Stimulated activated CD8-positive, alpha-beta memory T cell treated with anti-CD3 and anti-CD28 coated beads, Interleukin-2, amount 100 ng/mL, for 48 hours (primary cell): ENCODE data around the gene IRX5.
A peak's percentile ranks its signal among the peaks of the same experiment; 100 is the strongest.

Experiments
- DNase-seq, 2 donors: peaks; one replicate each; pipeline ENCODE4 v3.0.0-alpha.2; 2020; ENCODE audit warnings: low read depth in 2 of 2

The IRX5 gene

DNA sequence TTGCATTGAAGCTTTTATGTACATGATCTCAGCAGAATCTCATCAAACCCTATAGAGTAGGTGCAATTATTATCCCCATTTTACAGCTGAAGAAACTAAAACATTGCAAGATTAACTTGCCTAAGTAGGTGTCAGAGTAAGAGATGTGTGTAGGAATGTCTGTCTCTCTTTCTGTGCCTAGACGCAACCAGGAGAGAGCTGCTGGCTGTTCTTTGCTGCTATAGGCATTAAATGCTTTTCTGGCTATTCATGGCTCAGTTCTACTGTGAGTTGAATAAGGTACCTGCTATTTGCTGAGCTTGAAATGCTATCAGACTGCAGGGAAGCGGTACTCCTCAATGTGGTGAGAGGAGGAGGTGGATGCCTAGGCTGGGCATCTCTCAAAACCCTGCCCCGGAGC lies 17.0 kb downstream of the IRX5 start:
- no peak for DNase-seq

GRCh38 chr16:54952195-54952594 lies 21.5 kb downstream of the IRX5 start:
- no peak for DNase-seq

- DNase-seq, result no peak
Observed at GRCh38 chr16:54953461-54953860, 22.8 kb downstream of the IRX5 start.

DNA sequence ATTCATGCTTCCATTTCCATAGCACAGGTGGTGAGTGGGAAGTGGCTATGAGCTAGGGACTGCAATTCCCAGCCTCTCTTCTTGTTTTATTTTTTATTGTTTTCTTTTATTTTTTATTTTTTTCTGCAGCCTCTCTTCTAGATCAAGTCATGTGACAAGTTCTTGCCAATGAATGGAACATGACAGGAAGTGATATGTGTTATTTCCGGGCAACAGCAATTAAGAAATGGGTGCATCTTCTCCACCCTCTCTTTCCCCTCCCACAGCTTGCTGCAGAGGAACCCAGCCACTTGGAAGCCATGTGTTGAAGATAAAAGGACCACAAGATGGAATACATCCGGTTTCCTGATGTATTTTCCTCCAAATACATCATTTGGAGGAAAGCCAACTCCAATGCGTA lies 23.6 kb downstream of the IRX5 start:
- no peak for DNase-seq

DNA sequence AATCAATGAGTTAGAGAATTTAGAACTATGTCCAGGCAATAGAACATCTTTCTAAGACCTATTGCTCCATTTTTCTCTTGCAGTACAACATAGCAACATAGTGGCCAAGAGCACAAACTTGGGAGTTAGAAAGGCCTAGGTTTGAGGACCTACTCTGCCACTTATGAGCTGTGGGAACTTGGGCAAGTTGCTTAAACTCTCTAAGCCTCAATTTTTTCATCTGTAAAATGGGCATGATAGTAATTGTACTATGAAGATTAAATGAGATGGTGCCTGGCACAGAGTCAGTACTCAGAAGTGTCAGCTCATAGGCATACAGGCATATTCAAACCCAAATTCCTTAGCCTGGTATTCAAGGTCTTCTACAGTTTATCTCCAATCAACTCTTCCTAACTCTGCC lies 25.1 kb downstream of the IRX5 start:
- no peak for DNase-seq

GRCh38 chr16:54957403-54958166 lies 26.9 kb downstream of the IRX5 start:
- peak in 1 of 2 donors; percentile 12 for DNase-seq

DNA sequence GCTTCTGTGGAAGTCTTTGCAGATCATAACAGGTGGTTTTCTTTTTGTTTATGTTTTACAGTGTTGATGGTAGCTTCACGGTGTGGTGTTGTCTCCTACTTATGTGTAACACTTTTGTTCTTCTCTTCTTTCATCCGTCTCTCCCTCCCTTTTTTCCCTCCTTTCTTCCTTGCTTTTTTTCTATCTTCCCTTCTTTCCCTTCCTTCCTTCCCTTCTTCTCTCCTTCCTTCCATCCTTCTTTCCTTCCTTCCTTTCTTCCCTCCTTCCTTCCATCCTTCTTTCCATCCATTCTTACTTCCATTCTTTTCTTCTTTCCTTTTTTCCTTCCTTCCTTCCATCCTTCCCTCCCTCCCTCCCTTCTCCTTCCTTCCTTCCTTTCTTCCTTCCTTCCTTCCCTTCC lies 31.4 kb downstream of the IRX5 start:
- no peak for DNase-seq

DNA sequence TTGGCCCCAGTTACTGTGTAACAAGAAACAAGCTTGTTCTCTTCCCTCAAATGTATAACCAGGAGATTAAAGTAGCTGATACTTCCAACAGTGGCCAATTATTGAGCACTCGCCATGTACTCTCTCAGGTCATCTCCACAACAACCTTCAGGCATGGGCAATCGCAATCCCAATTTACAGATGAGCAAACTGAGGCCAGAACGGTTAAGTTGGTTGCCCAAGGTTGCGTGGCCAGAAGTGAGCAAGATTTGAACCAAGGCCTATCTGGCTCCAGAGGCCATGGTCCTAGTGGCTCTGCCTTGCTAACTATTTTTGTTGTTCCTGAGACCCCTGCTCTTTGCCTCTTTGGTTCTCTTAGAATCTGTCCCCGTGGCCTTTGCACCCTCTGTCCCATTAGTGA lies 33.6 kb downstream of the IRX5 start:
- DNase-seq, result no peak

GRCh38 chr16:54965464-54965863 lies 34.8 kb downstream of the IRX5 start:
- DNase-seq, result no peak

GRCh38 chr16:54968011-54968410 lies 37.3 kb downstream of the IRX5 start:
- DNase-seq, result no peak

DNA sequence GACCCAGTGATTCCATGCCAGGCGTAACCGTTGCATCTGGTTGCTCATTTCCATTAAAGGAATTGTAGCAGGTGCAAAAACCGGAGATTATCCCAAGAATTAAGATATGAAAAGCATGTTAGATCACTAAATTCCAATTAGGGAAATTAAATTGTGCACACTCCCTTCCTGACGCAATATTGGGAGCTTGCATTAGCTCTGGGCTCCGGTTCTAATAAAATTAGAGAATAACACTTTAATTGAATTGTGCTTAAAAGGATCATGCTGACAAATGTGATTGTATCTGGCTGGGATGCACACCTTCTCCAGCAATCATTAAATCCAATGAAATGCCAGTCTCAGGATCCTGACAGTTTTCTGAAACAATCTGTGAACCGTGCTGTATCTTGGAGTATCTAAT lies 38.1 kb downstream of the IRX5 start:
- DNase-seq, result no peak

DNA sequence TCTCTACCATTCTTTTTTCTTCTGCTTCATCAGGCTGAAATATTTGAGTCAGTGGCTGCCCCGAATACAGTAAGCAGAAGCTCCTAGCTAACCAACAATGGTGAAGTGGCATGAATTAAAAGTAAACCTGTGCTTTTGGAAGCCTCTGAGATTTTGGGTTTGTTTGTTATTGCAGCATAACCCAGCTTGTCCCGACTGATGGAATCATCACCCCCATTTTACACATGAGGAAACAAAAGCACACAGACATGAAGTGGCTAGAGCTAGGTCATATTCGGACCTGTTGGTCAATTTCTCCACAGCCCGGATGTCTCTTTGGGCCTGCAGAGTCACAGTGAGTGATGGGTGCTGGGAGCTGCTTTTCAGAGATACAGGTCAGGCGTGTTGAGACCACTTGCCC lies 39.4 kb downstream of the IRX5 start:
- DNase-seq, result no peak

DNA sequence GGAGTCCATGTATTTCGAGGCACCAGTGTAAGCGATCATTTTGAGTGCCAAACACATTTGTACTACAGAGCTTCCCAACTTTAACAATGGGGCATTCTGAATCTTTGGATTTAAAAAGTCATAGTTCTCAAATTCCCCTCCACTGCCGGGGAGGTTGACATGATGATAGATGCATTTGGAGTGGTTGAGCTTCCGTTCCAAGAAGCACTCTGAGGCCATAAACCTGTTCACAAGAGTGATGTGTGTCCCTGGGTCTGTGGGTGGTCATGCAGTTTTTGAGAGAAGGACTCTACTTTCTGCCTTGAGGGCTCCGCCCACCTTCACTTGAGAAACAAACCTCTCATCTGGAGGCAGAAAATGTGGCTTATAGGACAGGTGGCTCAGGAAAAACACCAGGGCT lies 43.7 kb downstream of the IRX5 start:
- no peak for DNase-seq

- no peak for DNase-seq
Observed at GRCh38 chr16:54976651-54977200, 46.1 kb downstream of the IRX5 start.

DNA sequence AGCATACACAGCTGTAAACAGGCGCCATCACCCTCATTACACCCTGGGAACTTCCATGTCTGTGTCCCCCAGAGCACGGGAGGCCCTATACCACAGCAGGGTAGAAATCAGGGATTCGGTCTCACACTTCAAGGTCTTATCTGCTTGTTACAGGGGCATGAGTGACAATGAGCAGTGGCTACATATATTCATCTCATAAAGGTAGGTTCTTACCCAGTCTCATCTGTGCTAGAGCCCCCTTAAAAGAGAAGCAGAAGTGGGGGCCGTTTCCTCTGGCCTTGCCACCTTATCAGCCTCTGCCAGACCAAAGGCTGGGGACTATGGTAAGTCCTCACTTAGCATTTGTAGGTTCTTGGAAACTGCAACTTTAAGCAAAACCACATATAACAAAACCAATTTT lies 46.5 kb downstream of the IRX5 start:
- DNase-seq, result no peak

DNA sequence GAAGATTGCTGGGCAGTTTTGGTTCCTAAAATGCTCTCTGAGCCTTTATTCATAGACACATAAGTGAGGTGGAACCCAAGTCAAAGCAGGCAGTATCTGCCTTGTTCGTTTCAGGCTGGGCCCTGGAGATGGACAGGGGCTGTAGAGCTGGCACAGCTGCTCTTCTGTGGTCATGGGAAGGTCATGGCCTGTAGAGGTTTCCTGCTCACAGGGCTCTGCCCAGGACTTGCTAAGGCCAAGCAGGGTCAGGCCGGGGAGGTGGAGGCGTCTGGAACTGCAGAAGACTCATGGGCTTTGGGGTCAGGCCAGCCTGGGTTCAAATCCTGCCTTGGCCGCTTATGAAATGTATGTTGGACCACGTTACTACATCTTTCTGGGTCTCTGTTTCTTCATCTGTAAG lies 50.2 kb downstream of the IRX5 start:
- no peak for DNase-seq
